Vagina (tissue), 2 donors: ENCODE data around the gene TOMM7.

Experiments used
- POLR2A ChIP-seq, 2 donors: fragments of 450-650 bp; IDR thresholded peaks; one replicate each; pipeline ENCODE4 v1.6.1; 2017; ENCODE audit warnings: antibody characterized with exemption in 2 of 2, mild to moderate bottlenecking in 2 of 2, moderate library complexity in 2 of 2
- TF ChIP-seq, protein P1 (sequence below), 3 experiments: fragments of 450-650 bp in 2 of 3; fragments of 200-600 bp in 1 of 3; sonication (generic) in 1 of 3; IDR thresholded peaks; one replicate each; pipeline ENCODE4 v1.5.1; 2017 to 2019; ENCODE audit warnings: antibody characterized with exemption in 3 of 3, mild to moderate bottlenecking in 2 of 3, moderate library complexity in 2 of 3

DNA sequence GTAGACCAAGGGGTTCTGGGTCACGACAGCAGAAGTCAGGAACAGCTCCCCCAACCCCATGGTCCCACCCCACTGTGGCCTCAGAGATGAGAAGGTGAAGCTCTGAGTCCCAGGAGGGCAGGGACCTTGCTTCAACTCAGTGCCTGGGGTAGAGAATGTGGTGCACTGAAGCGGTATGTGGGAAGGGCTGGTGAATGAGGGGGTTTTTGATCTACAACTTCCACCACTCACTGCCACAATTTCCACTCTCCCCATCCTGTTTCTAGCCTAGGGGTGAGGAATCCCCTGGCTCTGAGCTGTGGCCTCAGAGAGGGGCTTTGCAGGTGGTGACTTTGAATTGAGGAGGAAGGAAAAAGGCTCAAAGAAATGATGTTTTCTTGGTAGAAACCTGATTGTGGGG is 44.9 kb upstream of the TOMM7 start:
- TF ChIP-seq POLR2A (IDR thresholded peaks at IDR 0.05) = no peak
- TF ChIP-seq, protein P1, sequence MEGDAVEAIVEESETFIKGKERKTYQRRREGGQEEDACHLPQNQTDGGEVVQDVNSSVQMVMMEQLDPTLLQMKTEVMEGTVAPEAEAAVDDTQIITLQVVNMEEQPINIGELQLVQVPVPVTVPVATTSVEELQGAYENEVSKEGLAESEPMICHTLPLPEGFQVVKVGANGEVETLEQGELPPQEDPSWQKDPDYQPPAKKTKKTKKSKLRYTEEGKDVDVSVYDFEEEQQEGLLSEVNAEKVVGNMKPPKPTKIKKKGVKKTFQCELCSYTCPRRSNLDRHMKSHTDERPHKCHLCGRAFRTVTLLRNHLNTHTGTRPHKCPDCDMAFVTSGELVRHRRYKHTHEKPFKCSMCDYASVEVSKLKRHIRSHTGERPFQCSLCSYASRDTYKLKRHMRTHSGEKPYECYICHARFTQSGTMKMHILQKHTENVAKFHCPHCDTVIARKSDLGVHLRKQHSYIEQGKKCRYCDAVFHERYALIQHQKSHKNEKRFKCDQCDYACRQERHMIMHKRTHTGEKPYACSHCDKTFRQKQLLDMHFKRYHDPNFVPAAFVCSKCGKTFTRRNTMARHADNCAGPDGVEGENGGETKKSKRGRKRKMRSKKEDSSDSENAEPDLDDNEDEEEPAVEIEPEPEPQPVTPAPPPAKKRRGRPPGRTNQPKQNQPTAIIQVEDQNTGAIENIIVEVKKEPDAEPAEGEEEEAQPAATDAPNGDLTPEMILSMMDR (IDR thresholded peaks at IDR 0.05) = no peak
